Measurements from ENCODE around the gene MPP3.

The MPP3 gene

DNA sequence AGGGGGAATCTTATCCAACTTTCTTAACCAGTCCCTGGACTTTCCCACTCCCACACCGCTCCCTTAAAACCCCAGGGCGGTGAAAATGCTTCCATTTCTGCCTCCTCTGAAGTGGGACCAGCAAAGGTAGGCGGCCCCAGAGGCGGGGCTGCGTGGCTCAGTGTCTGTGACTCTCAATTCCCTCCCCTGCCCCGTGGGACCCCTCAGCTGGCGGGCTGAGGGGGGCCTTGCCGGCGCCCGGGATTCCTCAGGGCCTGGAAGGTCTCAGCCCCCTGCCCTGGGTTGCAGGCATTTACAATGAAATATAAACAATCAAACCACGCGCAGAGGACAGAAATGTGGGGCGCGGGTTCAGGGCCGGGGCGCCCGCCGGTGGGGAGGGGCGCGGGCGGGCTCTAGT is 78.0 kb downstream of the MPP3 start:
- no peaks in the 10 kb centered on the region for H3K4me1 ChIP-seq (ENCODE audit: control insufficient read depth, low read length)
- TF ChIP-seq, protein P1, sequence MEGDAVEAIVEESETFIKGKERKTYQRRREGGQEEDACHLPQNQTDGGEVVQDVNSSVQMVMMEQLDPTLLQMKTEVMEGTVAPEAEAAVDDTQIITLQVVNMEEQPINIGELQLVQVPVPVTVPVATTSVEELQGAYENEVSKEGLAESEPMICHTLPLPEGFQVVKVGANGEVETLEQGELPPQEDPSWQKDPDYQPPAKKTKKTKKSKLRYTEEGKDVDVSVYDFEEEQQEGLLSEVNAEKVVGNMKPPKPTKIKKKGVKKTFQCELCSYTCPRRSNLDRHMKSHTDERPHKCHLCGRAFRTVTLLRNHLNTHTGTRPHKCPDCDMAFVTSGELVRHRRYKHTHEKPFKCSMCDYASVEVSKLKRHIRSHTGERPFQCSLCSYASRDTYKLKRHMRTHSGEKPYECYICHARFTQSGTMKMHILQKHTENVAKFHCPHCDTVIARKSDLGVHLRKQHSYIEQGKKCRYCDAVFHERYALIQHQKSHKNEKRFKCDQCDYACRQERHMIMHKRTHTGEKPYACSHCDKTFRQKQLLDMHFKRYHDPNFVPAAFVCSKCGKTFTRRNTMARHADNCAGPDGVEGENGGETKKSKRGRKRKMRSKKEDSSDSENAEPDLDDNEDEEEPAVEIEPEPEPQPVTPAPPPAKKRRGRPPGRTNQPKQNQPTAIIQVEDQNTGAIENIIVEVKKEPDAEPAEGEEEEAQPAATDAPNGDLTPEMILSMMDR (IDR thresholded peaks at IDR 0.05; ENCODE audit: low read depth, low read length, poor library complexity, severe bottlenecking) = no peak
- TF ChIP-seq EZH2phosphoT487 (IDR thresholded peaks at IDR 0.05; ENCODE audit: borderline replicate concordance, low read length) = no peak
- 0 out of 2 replicates have a peak, but pooled peaks cover 4% of the 10 kb centered on the region for H3K27me3 ChIP-seq (ENCODE audit: control insufficient read depth, low read length)
- H3K9me3 ChIP-seq (ENCODE audit: control insufficient read depth, insufficient read depth, low read length) = no peaks in the 10 kb centered on the region
- no peaks in the 10 kb centered on the region for H3K9me2 ChIP-seq (replicated peaks; ENCODE audit: control insufficient read depth, low read length)
- no peak overlapping the region for H3K4me3 ChIP-seq (ENCODE audit: low read length)
- H3K36me3 ChIP-seq (ENCODE audit: control insufficient read depth, low read length) = no peaks in the 10 kb centered on the region
- H4K20me1 ChIP-seq (ENCODE audit: control insufficient read depth, insufficient read depth, low read depth, low read length) = no peaks in the 10 kb centered on the region
- no peaks in the 10 kb centered on the region for H3F3A ChIP-seq (ENCODE audit: control insufficient read depth, insufficient read depth)
- H3K79me2 ChIP-seq (ENCODE audit: control insufficient read depth, low read length) = no peaks in the 10 kb centered on the region
- no peak overlapping the region for H3K27ac ChIP-seq (ENCODE audit: low read depth, low read length)
- H3K4me2 ChIP-seq (ENCODE audit: low read length) = no peak overlapping the region

DNA sequence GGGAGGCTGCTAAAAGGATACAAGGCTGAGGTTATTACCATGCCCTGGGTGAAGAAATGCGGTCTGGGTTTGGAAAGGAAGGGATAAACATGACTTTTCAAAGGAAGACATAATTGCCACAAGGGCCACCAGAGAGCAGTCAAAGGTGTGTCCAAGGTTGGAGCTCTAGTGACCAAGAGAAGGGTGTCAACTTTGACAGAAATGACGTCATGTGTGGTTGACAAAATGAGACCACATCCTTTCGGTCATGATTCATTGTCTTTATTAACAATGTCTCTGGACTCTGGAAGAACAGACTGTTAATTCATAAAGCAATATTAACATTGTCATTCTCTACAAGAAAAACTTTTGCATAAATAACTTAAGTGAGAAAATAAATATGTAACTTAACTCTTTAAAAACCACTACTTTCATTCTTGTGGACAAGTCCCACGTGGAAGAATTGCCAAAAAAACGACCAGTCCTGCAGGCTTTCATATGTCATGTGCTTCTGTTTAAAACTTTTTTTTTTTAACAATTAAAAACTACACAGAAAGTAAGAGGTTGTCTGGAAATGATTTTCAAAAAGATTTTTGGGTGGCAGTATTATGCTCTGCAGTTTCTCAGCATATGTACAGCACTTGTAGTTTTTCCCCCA is 79.3 kb downstream of the MPP3 start:
- H3K9me2 ChIP-seq (replicated peaks; ENCODE audit: control insufficient read depth, low read length) = no peaks in the 10 kb centered on the region
- H3K4me2 ChIP-seq (ENCODE audit: low read length) = no peak overlapping the region
- no peaks in the 10 kb centered on the region for H3F3A ChIP-seq (ENCODE audit: control insufficient read depth, insufficient read depth)
- H3K4me1 ChIP-seq (ENCODE audit: control insufficient read depth, low read length) = no peaks in the 10 kb centered on the region
- H3K27ac ChIP-seq (ENCODE audit: low read depth, low read length) = no peak overlapping the region
- no peaks in the 10 kb centered on the region for H3K36me3 ChIP-seq (ENCODE audit: control insufficient read depth, low read length)
- no peaks in the 10 kb centered on the region for H3K79me2 ChIP-seq (ENCODE audit: control insufficient read depth, low read length)
- no peak for TF ChIP-seq EZH2phosphoT487 (IDR thresholded peaks at IDR 0.05; ENCODE audit: borderline replicate concordance, low read length)
- TF ChIP-seq, protein P1 (IDR thresholded peaks at IDR 0.05; ENCODE audit: low read depth, low read length, poor library complexity, severe bottlenecking) = no peak
- no peaks in the 10 kb centered on the region for H4K20me1 ChIP-seq (ENCODE audit: control insufficient read depth, insufficient read depth, low read depth, low read length)
- H3K9me3 ChIP-seq (ENCODE audit: control insufficient read depth, insufficient read depth, low read length) = no peaks in the 10 kb centered on the region
- H3K4me3 ChIP-seq (ENCODE audit: low read length) = no peak overlapping the region
- 0 out of 2 replicates have a peak, but pooled peaks cover 4% of the 10 kb centered on the region for H3K27me3 ChIP-seq (ENCODE audit: control insufficient read depth, low read length)

All from DOHH2 (cell line).